Measurements from ENCODE around the gene PLAA.

PLAA gene

DNA sequence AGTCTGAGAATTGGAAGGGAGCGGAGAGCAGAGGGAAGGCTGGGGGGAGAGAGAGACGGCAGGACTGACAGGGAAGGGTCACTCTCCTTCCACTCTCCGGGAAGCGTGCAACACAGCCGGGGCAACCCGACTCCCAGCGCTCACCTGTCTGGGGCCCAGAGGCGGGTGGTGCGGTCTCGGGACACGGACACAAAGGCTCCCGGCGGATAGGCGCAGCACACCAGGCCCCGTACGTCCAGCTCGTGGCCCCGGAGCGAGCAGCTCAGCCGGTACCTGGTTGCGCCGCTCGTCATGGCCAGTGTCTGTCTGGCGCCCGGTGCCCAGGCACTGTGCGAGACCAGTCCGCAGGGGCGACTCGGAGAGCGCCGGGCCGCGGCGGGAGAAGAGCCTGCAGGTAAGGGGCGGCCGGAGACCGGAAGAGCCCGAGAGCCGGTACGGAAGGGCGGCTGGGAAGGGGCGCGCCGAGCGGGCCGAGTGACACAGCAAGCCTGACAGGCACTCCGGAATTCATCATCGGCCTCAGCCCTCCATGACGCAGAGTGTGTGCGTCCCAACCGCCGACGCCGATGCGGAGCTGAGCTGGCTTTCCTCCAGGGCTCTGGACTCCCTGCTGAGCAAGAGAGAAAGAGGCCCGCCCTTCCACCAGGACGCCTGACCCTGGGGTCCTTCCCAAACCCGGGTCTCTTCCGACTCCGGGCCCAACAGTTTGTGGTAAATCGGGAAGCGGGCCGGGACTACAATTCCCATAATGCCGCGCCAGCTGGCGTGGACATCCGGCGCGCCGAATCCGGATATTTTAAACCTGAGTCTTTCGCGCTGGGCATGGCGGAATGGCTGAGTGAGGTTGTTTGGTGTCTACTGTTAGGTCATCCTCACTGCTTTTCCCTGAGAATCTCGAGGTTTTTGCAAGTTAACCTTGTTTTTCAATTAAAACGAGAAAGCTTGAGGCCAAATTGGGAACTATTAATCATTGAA is at the start of gene PLAA:
Gene PLAA, minus strand, starts transcription at position 490 of the 975 bp plus-strand sequence. Its CDS starts 197 bp downstream, at position 293.
- DNase-seq (ENCODE audit: low read depth), result peak; percentile 66

DNA sequence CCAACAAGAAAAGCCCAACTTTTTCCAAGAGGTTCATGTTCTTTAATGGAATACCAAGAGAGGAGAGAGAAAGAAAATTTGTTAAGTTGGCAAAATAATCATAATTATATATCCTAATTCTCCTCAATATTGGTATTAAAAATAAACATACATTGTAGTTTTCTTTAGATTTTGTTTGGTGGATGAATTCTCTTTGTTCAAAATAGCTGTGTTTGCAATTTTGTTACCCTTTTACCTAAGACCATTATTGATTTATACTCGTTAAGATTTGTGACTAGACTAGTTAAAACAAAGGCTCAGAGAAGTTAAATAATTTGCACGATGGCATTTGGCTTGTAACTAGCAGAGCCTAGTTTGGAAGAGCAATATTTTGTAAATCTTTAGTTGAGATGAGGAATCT is 48.8 kb upstream of the PLAA start:
- no peak for DNase-seq (ENCODE audit: low read depth)

DNA sequence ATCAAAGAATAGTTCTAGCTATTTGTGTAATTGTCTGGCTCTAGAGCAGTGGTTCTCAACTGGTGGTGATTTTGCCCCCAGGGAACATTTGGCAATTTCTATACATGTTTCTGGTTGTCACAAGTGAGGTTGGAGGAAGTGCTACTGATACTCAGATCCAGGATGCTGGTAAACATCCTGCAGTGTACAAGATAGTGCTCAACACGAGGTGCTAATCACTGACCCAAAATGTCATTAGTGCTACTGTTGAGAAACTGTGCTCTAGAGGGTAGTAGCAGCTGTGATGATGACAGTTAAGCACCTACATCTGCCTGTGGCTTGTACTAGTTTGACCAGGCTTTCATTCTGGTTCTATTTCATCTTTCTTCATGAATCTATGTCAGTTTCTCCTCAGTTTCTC is 36.3 kb upstream of the PLAA start:
- DNase-seq (ENCODE audit: low read depth), result no peak

DNA sequence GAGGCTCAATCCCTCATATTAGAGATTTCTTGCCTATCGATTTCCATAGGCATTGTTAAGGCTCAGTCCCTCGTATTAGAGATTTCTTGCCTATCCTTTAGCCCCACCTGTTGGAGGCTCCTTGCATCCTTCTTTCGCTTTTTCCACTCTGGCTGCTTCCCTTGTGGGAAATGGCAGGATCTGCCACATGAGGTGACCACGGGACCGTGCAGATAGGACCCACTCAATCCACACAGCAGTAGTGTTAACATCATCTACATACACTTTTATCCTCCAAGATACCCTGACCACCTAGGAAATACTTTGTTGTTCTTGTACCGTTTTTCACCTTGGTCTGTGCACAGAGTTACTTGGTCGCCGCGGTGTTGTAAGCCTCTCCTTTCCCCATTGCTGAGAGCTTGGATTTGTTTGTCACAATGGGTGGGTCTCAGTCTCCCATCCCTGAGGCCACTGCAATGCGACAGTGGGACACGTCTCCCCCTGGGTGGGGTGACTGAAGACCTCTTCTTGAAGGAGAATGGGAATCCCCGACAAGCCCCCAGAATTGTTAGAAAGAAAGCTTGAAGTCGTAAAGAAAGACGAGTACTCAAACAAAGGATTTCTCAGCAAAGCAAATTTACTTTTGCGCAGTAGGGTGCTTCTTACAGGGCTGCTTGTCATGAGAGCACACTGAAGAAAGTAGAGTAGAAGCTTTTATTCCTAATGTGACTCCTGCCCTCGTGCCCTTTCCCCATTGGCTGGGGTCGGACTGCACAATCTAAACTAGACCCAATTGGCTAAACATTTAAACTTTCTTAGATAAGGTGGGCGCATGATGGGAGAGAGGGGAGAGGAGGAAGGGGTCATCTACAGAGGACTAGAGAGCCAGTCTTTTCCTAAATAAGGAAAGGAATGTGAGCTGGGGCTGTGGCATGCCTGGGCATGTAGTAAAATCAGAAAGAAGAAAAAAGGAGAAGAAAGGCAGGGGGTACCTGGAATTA is 29.0 kb upstream of the PLAA start:
- no peak for DNase-seq (ENCODE audit: low read depth)

DNA sequence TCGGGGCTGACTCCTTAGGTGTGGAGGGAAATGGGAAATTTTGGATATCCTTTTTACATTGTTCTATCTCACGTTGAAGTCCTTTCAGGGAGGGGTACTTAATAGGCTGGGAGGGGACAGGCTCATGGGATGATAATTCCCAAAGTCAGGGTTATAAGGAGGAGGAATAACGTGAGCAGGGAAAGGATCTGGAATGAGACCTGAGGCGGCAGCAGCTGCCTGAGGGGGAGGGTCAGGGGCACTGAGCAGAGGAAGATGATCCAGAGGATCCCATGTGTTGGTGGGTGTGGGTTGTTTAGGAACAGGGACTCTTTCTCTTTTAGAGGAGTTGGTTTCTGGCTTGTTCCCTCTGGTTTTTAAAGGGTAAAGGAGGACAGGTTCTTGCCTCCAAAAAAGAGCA is 27.9 kb upstream of the PLAA start:
- DNase-seq (ENCODE audit: low read depth), result no peak

DNA sequence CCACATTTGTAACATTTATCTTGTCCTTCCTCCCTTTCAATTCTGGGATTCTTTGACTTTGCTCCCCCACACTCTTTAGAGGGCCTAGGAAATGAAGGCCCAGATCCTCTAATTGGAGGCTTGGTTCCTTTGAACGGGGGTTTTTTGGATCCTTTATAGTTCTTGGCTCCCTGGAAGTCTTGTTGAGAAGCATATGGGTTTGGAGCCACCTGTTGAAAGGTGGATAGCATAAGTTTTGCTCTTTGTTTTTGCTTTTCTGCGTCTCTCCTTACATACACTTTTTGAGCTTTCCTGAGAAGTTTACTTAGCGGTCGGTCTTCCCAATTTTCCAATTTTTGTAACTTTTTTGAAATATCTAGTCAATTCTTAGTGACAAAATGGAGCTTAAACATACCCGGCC is 26.9 kb upstream of the PLAA start:
- DNase-seq (ENCODE audit: low read depth), result no peak

DNA sequence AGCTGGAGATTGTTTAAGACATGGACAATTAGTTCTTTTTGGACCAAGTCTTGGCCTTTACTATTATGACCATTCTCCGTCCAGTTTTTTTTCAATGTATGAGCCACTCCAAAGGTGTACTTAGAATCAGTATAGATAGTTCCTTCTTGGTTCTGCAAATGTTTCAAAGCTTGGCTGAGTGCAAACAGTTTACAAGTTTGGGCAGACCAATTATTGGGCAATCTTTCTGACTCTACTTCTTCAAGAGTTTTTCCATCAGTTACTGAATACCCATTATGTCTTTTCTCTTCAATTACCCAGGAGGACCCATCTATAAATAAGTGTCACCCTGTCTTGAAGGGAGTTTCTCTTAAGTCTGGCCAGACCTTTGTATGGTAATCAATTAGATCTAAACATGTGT is 24.7 kb upstream of the PLAA start:
- DNase-seq (ENCODE audit: low read depth), result no peak

DNA sequence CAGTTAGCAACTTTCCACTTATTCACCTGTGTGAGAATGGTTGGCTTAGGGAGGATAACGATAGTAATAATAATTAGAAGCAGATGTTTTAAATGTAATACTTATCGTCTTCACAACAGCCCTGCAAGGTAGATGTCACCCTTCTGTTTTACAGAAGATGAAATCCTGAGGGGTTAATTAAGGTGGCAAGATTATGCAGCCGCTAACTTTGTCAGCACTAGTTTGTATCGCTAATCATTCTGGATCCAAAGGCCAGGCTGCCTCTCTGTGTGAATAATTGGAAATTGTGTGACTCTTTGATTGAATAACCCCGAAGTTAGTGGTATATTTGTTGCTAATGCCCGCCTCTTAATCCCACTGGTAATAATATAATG is 9.8 kb upstream of the PLAA start:
- DNase-seq (ENCODE audit: low read depth), result no peak

DNA sequence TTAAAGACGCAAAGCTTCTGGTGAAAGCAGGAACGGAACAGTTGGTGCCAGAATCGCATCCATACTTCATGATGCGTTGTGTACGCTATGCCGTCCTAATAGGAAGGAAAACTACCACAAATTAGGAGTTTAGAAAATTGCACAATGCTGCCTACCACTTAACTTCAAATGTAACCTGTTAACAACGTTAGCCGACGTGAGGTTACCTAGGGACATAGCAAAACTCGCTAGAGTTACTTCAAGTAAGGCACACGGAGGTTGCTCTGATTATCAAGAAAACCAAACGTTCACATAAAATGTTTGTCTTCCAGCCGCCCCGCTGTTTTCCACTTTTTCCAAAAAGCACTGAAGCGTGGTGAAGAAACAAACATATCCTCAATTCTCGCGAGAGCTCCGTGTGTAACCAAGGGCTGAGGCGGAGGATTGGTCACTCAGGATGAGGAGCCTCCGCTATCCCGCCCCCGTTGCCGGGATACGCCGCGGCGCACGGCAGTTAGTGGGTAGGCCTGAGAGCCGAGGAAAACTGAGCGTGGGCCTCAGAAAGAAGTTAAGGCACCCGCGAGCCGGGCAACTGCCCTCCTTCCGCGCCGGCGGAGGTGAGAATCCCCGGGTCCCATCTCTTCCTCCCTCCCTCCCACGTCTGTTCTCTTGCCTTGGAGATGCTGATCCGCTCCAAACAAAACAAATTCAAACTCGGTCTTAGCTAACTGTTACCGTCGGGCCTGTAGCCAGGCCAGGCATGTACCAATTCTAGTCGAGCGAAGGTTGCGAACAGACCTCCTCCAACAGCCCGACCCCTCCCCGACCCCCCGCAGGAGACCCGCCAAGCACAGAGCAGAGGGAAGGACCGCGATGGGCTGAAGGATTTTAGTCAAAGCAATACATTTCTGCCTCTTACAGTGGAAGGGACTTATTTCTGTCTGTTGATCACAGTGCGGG is 9.1 kb upstream of the PLAA start, which contains the start of gene IFT74:
Gene IFT74, plus strand, starts transcription at position 492 of the 939 bp plus-strand sequence. CDS start 5,556 bp downstream, outside the sequence.
- DNase-seq (ENCODE audit: low read depth), result peak; percentile 90

DNA sequence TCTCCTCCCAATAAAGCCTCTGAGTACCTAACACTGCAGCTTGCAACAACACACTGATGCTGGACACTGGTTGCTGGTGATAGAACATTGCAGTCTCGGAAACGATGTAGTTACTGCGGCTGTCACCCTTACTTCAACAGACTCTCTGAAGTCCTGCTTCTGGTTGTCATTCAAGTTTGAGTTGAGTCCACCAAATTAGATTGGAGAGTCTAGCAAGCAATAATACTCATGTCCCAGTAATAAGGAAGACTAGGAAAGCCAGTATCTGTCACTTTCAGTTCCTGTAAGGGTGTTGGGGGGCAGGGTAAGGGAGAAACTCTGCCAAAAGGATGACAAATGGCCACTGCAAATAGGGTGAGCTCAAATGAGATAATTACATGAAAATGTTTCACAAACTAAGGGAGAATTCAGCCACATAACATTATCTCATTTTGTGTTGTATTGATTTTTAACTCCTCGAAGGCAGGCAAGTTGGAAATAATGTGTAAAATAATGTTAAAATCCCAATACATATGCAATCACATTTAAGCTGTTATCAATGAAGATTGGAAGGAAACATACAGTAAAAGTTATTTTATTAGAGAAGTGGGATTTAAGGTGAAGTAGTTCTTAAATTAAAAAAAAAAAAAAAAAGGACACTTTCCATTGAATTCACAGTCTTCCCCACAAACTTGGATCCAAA is 8.3 kb upstream of the PLAA start:
- DNase-seq (ENCODE audit: low read depth), result no peak

DNA sequence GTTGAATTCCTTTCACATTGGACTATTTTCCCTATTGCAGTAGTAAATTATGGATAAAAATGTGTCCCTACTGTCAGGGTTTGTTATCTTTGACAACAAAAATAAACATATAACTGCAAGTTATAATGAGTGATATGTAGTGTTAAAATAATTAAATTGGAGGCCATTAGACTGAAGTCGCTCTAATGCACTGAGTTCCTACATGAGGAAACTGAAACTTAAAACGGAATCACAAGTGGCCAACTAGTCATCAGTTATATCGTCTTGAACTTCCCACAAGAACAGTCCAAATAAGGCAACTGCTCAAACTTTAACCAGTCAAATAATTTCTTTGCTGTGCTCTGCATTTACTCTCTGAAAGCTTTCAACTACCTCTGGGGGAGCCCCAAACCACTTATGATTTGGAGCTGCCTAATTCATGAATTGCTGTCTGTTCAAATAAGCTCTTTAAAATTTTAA is 7.0 kb upstream of the PLAA start:
- DNase-seq (ENCODE audit: low read depth), result no peak

DNA sequence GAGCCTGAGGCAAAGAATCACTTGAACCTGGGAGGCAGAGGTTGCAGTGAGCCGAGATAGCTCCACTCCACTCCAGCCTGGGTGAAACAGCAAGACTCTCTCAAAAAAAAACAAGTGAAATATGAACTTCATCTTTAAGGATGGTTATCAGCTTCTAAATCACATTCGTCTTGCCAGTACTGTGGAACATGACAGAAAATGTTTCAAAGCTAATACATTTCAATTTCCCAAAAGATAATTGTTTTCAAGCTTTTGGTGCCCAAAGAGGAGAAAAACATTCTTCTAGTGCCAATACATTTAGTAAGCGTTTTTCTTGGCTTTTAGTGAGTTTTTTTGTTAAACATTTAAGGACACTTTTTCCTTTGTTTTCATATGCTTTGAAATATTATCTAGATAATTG is 4.8 kb upstream of the PLAA start:
- DNase-seq (ENCODE audit: low read depth), result no peak

DNA sequence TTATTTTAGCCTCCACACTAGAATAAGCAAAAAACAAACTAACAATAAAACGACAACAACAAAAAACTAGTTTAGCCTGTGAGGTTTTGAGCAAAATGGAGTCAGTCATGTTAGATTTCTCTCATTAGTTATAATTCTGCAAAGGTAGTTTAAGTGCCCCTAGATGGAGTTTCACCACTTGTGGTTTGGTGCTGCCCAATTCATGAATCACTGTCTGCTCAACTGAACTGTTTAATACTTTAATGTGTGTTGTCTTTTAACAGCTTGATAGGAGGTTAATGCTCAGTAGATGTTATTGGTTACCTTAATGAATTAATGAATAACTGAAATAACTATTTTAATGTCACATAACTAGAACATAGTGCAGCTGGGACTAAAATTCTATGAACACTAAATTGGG is 3.5 kb upstream of the PLAA start:
- no peak for DNase-seq (ENCODE audit: low read depth)

DNA sequence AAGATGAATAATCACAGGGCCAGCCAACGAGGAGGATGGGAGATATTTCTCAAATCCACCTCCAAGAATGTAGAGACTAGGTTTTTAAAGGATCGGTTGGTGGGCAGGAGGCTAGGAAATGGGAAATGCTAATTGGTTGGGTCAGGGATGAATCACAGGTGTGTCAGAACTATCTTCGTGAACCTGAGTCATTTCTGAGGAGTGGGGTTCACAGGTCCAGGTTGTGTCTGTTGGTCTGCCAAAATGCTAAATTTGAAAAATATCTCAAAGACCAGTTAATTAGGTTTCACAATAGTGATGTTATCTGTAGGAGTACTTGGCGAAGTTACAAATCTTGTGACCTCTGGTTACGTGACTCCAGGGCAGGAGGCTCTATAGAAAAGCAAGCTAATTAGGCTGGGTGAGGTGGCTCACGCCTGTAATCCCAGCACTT is 2.6 kb upstream of the PLAA start:
- no peak for DNase-seq (ENCODE audit: low read depth)

DNA sequence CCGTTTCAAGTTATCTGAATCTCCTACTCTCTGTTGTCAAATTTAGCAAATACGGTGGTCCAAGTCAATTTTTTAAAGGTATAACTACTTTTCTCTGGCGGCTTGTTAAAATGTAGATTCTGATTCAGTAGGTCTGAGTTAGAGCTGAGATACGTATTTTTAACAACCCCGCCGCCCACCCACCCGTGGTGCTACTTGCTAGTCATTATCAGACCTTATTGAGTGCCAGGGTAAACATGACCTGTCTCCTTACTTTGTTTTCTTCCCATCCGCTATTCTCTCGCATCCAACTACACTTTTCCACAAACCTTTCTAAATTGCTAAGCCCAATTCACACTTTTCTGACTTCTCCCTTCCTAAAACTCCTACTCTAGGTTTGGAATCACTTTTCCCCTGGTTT is 694 bp upstream of the PLAA start:
- peak; percentile 3 for DNase-seq (ENCODE audit: low read depth)

DNA sequence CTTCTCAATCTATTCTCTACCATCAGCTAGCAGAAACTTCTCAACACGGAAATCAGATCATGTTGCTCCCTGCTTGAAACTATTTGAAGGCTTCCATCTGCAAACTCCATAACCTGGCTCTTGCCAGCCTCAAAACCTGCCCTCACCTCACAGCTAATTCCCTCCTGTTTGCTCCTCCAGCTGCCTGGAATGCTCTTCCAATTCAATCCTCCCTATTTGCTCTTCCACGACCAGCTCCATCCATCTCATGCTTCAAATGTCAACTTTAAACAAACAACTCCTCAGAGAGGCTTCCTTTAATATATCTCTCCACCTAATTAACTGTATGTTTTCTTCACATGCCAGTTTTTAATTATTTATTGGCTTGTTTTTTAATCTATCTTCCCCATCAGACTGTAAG is 1.5 kb downstream of the PLAA start:
- no peak for DNase-seq (ENCODE audit: low read depth)

DNA sequence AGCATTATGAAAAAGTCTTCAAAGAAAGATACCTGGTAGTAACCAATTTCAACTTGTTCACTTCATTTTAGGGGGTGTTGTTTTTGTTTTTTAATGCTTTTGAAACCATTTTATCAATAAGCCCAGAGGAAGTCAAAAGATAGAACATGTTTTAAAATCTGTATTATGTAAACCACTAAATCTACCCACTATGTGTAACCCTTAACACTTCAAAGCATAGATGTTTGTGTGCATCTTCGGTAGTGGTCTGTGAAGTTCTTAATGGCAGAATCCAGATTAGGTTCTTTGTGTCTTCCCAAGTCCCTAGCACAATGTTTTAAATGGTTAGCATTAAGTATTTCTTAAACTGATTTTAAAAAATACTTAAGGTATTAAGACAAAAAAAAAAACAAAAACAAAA is 6.3 kb downstream of the PLAA start:
- no peak for DNase-seq (ENCODE audit: low read depth)

DNA sequence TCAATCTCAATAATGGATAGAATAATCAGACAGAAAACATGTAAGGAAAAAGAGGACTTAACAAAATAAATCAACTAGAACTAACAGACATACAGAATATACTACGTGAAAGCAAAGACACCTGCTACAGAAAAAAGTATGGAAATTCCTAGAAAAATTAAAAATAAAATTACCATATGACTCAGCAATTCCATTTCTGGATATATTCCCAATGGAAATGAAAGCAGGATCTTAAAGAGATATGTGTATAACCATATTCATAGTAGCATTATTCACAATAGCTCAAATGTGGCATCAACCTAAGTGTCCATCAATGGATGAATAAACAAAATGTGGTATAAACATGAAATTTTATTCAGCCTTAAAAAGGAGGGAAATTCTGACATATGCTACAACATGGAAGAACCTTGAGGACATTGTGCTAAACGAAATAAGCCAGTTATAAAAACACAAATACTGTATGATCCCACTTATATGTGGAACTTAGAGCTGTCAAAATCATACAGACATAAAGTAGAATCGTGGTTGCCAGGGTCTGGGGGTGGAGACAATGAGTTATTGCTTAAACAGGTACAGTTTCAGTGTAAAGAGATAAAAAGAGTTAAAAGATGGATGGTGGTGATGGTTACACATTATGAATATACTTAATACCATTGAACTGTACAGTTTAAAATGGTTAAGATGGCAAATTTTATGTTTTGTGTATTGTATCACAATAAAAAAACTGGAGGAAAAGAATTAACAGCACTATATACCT is 6.9 kb downstream of the PLAA start:
- no peak for DNase-seq (ENCODE audit: low read depth)

DNA sequence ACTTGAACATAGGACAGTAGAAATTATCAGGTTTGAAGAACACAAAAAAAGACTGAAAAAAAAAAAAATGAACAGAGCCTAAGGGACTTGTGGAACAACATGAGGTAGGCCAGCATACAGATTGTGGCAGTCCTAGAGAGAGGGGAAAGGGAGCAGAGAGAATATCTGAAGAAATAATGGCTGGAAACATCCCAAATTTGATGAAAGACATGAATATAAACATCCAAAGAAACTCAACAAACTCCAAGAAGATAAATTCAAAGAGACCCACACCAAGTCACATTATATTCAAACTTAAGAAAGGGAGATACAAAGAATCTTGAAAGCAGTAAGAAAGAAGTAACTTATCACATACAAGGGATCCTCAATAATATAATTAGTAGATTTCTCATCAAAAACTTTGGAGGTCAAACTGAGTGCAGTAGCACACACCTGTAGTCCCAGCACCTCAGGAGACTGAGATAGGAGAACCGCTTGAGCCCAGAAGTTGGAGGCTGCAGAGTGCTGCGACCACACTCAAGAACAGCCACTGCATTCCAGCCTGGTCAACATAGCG is 9.1 kb downstream of the PLAA start:
- DNase-seq (ENCODE audit: low read depth), result no peak

DNA sequence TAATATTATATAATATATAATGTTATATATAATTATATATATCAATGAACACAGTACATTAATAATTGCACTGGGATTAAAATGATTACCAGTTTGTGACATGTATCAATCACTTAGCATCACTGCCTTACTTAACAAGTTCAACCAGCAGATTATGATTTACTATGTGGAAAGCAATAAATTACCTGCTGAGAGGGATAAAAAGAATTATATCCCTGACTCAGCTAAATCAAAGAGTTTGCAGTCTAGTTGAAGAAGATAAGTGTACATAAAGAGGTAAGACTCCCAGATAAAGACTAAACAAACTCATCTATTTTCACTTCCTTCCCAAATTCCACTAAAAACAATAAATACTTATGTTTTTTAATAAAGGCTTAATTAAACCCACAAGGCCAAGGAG is 11.2 kb downstream of the PLAA start:
- DNase-seq (ENCODE audit: low read depth), result no peak

Measured in activated gamma-delta T cell treated with anti-CD3 and anti-CD28 coated beads, Interleukin-2, amount 50 U/mL, for 16 hours (primary cell).